A549 (cell line): Measurements from ENCODE around the gene SLC39A11.

Experiments used
- CEBPB ChIP-seq, 2 experiments: fragments of >200 bp in 1 of 2; sonication (Bioruptor Twin) in 1 of 2; formaldehyde crosslinking in 1 of 2; IDR thresholded peaks; 2 replicates each; pipeline ENCODE4 v1.6.1; 2012 to 2016
- ESRRA ChIP-seq: fragments of 150-350 bp; IDR thresholded peaks from 2 replicates; pipeline ENCODE4 v1.6.1; 2014; ENCODE audit warnings: mild to moderate bottlenecking, low read length, borderline replicate concordance

GRCh38 chr17:72890711-72891110 is 201.8 kb downstream of the SLC39A11 start:
- no peak for TF ChIP-seq ESRRA
- no peak for TF ChIP-seq CEBPB (IDR thresholded peaks at IDR 0.05)
